H9 (cell line): ENCODE data around the gene CERKL. TPM values are rescaled to one million over a fixed set of nuclear protein-coding genes. Genes with fewer than 3 reads are reported as not detected.

Experiments used
- DNase-seq: peaks from one replicate; pipeline ENCODE4 v3.0.0-alpha.2; 2017
- H2AFZ ChIP-seq: one replicate; pipeline ENCODE4 v1.6.1; 2013; ENCODE audit warnings: mild to moderate bottlenecking, low read length, control low read depth, moderate library complexity
- H2AK5ac ChIP-seq: 2 replicates; pipeline ENCODE4 v1.6.1; 2013; ENCODE audit warnings: low read length, control low read depth, mixed read lengths; ENCODE audit not compliant: insufficient read length
- H2BK120ac ChIP-seq: one replicate; pipeline ENCODE4 v1.6.1; 2013; ENCODE audit warnings: low read depth, mild to moderate bottlenecking, low read length, control low read depth, inconsistent platforms; ENCODE audit not compliant: poor library complexity, severe bottlenecking
- H2BK12ac ChIP-seq: 2 replicates; pipeline ENCODE4 v1.6.1; 2013; ENCODE audit warnings: low read length, control low read depth, mixed read lengths, low read depth; ENCODE audit not compliant: insufficient read length
- H2BK15ac ChIP-seq: 2 replicates; pipeline ENCODE4 v1.6.1; 2013; ENCODE audit warnings: low read depth, low read length, control low read depth
- H2BK20ac ChIP-seq: one replicate; pipeline ENCODE4 v1.6.1; 2013; ENCODE audit warnings: low read depth, mild to moderate bottlenecking, low read length, control low read depth, inconsistent platforms; ENCODE audit not compliant: poor library complexity, severe bottlenecking
- H2BK5ac ChIP-seq: 2 replicates; pipeline ENCODE4 v1.6.1; 2013; ENCODE audit warnings: low read length, control low read depth, mixed read lengths; ENCODE audit not compliant: insufficient read length
- H3K14ac ChIP-seq: 2 replicates; pipeline ENCODE4 v1.6.1; 2013; ENCODE audit warnings: low read length, control low read depth; ENCODE audit not compliant: insufficient read depth
- H3K18ac ChIP-seq: 2 replicates; pipeline ENCODE4 v1.6.1; 2013; ENCODE audit warnings: low read depth, mild to moderate bottlenecking, mixed read lengths, low read length, control low read depth; ENCODE audit not compliant: insufficient read length
- H3K23ac ChIP-seq: 2 replicates; pipeline ENCODE4 v1.6.1; 2013; ENCODE audit warnings: low read length, control low read depth, mixed read lengths, low read depth; ENCODE audit not compliant: insufficient read length
- H3K23me2 ChIP-seq: 2 replicates; pipeline ENCODE4 v1.6.1; 2013; ENCODE audit warnings: low read depth, mild to moderate bottlenecking, mixed read lengths, low read length, control low read depth; ENCODE audit not compliant: insufficient read length, poor library complexity, severe bottlenecking
- H3K27ac ChIP-seq: 2 replicates; pipeline ENCODE4 v1.5.1; 2013; ENCODE audit warnings: low read length, control low read depth, mixed read lengths, low read depth; ENCODE audit not compliant: insufficient read length
- H3K27me3 ChIP-seq: 2 replicates; pipeline ENCODE4 v1.6.1; 2013; ENCODE audit warnings: low read length, control low read depth, inconsistent platforms; ENCODE audit not compliant: insufficient read depth
- H3K4ac ChIP-seq: 2 replicates; pipeline ENCODE4 v1.6.1; 2013; ENCODE audit warnings: low read depth, mild to moderate bottlenecking, control low read depth, inconsistent platforms, low read length, moderate library complexity
- H3K4me1 ChIP-seq: 2 replicates; pipeline ENCODE4 v1.6.1; 2013; ENCODE audit warnings: low read length, control low read depth, inconsistent platforms; ENCODE audit not compliant: insufficient read depth
- H3K4me2 ChIP-seq: 2 replicates; pipeline ENCODE4 v1.6.1; 2013; ENCODE audit warnings: low read length, control low read depth, mixed read lengths; ENCODE audit not compliant: insufficient read length, insufficient read depth
- H3K56ac ChIP-seq: 2 replicates; pipeline ENCODE4 v1.6.1; 2013; ENCODE audit warnings: low read depth, mild to moderate bottlenecking, mixed read lengths, low read length, control low read depth; ENCODE audit not compliant: insufficient read length
- H3K79me1 ChIP-seq: 2 replicates; pipeline ENCODE4 v1.6.1; 2013; ENCODE audit warnings: low read depth, mild to moderate bottlenecking, moderate library complexity, low read length, control low read depth, inconsistent platforms; ENCODE audit not compliant: insufficient read depth, poor library complexity, severe bottlenecking
- H3K79me2 ChIP-seq: 2 replicates; pipeline ENCODE4 v1.6.1; 2013; ENCODE audit warnings: low read length, control low read depth, inconsistent platforms; ENCODE audit not compliant: insufficient read depth
- H3K9ac ChIP-seq: 2 replicates; pipeline ENCODE4 v1.6.1; 2013; ENCODE audit warnings: low read length, control low read depth, mixed read lengths; ENCODE audit not compliant: insufficient read length; ENCODE audit errors: extremely low read depth
- H3K9me3 ChIP-seq: one replicate; pipeline ENCODE4 v1.6.1; 2013; ENCODE audit warnings: low read depth, low read length, inconsistent platforms; ENCODE audit not compliant: control insufficient read depth
- H3T11ph ChIP-seq: one replicate; pipeline ENCODE4 v1.6.1; 2013; ENCODE audit warnings: mild to moderate bottlenecking, low read length, control low read depth, inconsistent platforms
- H4K20me1 ChIP-seq: one replicate; pipeline ENCODE4 v1.6.1; 2013; ENCODE audit not compliant: control insufficient read depth, insufficient read length, insufficient read depth
- H4K5ac ChIP-seq: 2 replicates; pipeline ENCODE4 v1.6.1; 2013; ENCODE audit warnings: low read depth, mild to moderate bottlenecking, mixed read lengths, low read length, control low read depth; ENCODE audit not compliant: insufficient read length
- H4K8ac ChIP-seq: replicated peaks from 2 replicates; pipeline ENCODE4 v1.6.1; 2013; ENCODE audit warnings: low read length, control low read depth, mixed read lengths, low read depth; ENCODE audit not compliant: insufficient read length
- H4K91ac ChIP-seq: 2 replicates; pipeline ENCODE4 v1.6.1; 2013; ENCODE audit warnings: low read depth, mild to moderate bottlenecking, moderate library complexity, mixed read lengths, low read length, control low read depth; ENCODE audit not compliant: insufficient read length
- H3K27ac Mint-ChIP-seq, 3 experiments: 2 replicates in 2 of 3; 3 replicates in 1 of 3; pipeline ENCODE4 v1.8.0; 2020 to 2021; ENCODE audit warnings: mixed read lengths in 3 of 3, mild to moderate bottlenecking in 1 of 3, moderate library complexity in 1 of 3
- H3K27me3 Mint-ChIP-seq: 2 replicates; pipeline ENCODE4 v1.8.0; 2021; ENCODE audit warnings: low read depth, mild to moderate bottlenecking, moderate library complexity, mixed read lengths
- H3K36me3 Mint-ChIP-seq, 3 experiments: 2 replicates in 2 of 3; 3 replicates in 1 of 3; pipeline ENCODE4 v1.8.0; 2020 to 2021; ENCODE audit warnings: low read depth in 3 of 3, mixed read lengths in 3 of 3; ENCODE audit not compliant: insufficient read depth in 1 of 3
- H3K4me1 Mint-ChIP-seq, 2 experiments: 2 replicates each; pipeline ENCODE4 v1.8.0; 2020; ENCODE audit warnings: mixed read lengths in 2 of 2
- H3K4me3 Mint-ChIP-seq, 2 experiments: 2 replicates in 1 of 2; 3 replicates in 1 of 2; pipeline ENCODE4 v1.8.0; 2020 to 2021; ENCODE audit warnings: mild to moderate bottlenecking in 2 of 2, mixed read lengths in 2 of 2, moderate library complexity in 1 of 2
- H3K9me3 Mint-ChIP-seq, 2 experiments: 2 replicates in 1 of 2; 3 replicates in 1 of 2; pipeline ENCODE4 v1.8.0; 2020; ENCODE audit warnings: mild to moderate bottlenecking in 2 of 2, mixed read lengths in 2 of 2, moderate library complexity in 1 of 2
- WGBS: extraction: QIAGEN DNeasy Blood & Tissue Kit; methylation state at CpG from one replicate; pipeline ENCODE4 v1.1.7; 2013; ENCODE audit warnings: missing lambda C conversion rate, low lambda C conversion rate, mixed read lengths; ENCODE audit not compliant: insufficient read length; ENCODE audit errors: extremely low coverage; 5-methylcytosine and 5-hydroxymethylcytosine counted together
- total RNA-seq: library from RNA; stranded (reverse); gene quantifications from 2 replicates; pipeline ENCODE4 v1.2.1, GENCODE V29; 2021
- TF ChIP-seq, protein P1 (sequence below): fragments of 200-600 bp; sonication (generic); conservative IDR thresholded peaks from 3 replicates; pipeline ENCODE4 v1.8.0; 2021; ENCODE audit warnings: antibody characterized with exemption, mild to moderate bottlenecking

The CERKL gene
- total RNA-seq, 1 experiment from 2014 or later = not detected

DNA sequence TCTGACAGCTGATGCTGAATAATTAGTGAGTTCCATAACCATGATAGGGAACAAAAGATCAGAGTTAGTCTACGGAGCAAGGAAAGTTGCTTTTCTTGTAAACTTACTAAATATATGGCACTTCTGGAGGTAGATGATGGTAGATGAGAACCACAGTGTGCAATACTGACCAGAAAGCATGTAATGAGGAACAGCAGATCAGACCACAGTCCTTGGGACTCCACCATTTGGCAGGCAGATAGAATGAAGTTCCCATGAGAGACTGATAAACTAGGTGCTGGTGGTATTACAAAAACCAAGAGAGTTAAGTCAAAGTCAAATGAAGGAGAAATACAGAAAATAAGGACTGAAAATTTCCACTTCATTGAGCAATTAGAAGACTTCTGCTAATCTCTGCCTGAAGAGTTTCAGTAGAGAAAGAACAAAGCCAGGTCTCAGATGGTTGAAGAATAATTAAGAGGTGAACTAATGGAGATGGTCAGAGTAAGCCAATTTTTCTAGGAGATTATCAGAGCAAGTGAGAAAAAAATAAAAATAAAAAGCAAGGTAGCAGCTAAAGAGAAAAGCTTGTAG, 10.4 kb downstream of the CERKL start:
- Histone ChIP-seq H3K4ac (no peak overlapping the region), H2BK12ac (no peak overlapping the region), H4K20me1 (no peaks in the 10 kb centered on the region), H2BK5ac (no peak overlapping the region), H4K5ac (no peak overlapping the region), H3K27ac (no peak overlapping the region), H3T11ph (no peak overlapping the region), H3K4me2 (no peak overlapping the region), H2AFZ (no peak overlapping the region), H3K23me2 (no peaks in the 10 kb centered on the region), H3K27me3 (no peaks in the 10 kb centered on the region), H2BK120ac (no peak overlapping the region), H3K18ac (no peak overlapping the region), H4K8ac (no peak overlapping the region), H3K79me1 (no peaks in the 10 kb centered on the region), H4K91ac (no peak overlapping the region), H3K9ac (no peak overlapping the region), H3K9me3 (no peaks in the 10 kb centered on the region), H3K4me1 (no peaks in the 10 kb centered on the region), H2BK15ac (no peak overlapping the region), H3K23ac (no peak overlapping the region), H2AK5ac (no peak overlapping the region), H3K56ac (no peak overlapping the region), H3K14ac (no peak overlapping the region), H2BK20ac (no peak overlapping the region), H3K79me2 (no peaks in the 10 kb centered on the region)
- Mint-ChIP-seq H3K27ac (no peak overlapping the region), H3K4me3 (no peak overlapping the region), H3K9me3 (no peaks in the 10 kb centered on the region), H3K36me3 (no peaks in the 10 kb centered on the region), H3K27me3 (peaks cover 36% of the 10 kb centered on the region), H3K4me1 (no peaks in the 10 kb centered on the region)
- no peak for DNase-seq
- no CpG with 5 or more reads among the region's 1 CpG for WGBS
- TF ChIP-seq, protein P1, sequence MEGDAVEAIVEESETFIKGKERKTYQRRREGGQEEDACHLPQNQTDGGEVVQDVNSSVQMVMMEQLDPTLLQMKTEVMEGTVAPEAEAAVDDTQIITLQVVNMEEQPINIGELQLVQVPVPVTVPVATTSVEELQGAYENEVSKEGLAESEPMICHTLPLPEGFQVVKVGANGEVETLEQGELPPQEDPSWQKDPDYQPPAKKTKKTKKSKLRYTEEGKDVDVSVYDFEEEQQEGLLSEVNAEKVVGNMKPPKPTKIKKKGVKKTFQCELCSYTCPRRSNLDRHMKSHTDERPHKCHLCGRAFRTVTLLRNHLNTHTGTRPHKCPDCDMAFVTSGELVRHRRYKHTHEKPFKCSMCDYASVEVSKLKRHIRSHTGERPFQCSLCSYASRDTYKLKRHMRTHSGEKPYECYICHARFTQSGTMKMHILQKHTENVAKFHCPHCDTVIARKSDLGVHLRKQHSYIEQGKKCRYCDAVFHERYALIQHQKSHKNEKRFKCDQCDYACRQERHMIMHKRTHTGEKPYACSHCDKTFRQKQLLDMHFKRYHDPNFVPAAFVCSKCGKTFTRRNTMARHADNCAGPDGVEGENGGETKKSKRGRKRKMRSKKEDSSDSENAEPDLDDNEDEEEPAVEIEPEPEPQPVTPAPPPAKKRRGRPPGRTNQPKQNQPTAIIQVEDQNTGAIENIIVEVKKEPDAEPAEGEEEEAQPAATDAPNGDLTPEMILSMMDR = no peak
